NCI-H2196 treated with DMSO at 0.1 percent for 48 hours (cell line): ENCODE data around the gene ELOVL6.
A peak's percentile ranks its signal among the peaks of the same experiment; 100 is the strongest.

Experiments
- DNase-seq: peaks from one replicate; lab custom pipeline; 2025; ENCODE audit not compliant: unreplicated experiment; lab: John Stamatoyannopoulos, UW

ELOVL6 gene

DNA sequence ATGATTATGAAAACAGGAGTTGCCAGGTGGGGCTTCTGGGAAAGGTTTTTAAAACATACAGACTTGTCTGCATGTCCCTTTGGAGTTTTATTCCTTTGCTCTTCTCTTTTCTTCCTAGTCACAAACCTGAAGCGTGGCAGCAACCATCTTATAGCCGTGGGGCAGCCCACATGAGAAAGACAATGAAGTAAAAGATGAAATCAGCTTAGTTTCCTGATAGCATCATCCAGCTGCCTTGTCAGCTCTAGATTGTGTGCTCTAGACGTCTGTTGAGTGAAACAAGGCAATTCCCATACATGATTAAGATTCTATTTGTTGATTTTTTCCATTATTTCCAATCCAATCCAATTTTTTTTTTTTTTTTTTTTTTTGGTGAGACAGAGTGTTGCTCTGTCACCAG, 68.9 kb downstream of the ELOVL6 start:
- no peak for DNase-seq

DNA sequence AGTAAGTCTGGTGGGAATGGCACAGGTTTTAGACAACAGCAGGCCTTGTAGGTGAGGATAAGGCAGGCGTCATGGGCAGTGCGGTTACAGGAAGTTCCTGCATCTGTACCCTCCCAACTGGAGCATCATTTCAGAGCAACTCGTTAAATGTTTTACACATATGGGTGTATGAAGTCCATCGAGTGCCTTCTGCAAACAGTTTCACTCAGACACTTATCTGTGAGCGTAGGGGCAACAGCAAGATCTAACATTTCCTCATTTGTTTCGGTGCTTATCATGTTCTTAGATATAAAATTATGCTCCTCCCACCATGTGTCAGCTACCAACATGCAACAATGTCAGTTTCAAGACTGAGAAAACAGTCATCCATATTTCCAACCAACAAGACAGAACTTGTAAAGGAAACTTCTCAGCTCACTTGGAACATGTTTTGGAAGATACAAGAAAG, 69.9 kb downstream of the ELOVL6 start:
- DNase-seq, result no peak

DNA sequence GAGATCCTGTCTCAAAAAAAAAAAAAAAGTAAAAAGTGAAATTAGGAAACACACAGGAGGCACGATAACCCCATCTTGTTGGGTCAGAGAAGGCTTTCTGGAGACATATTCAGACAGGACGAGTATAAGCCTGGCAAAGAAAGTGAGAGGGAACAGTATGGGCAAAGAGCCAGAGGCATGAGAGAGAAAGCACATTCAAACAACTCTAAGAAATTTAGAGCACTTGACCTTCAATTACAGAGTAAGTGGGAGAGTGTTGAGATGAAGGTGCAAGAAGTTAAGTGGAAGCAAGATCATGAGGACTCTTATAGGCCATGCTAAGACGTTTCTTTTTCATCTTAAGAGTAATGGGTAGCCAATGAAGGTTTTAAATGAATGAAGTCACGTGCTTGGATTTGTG, 70.4 kb downstream of the ELOVL6 start:
- no peak for DNase-seq

DNA sequence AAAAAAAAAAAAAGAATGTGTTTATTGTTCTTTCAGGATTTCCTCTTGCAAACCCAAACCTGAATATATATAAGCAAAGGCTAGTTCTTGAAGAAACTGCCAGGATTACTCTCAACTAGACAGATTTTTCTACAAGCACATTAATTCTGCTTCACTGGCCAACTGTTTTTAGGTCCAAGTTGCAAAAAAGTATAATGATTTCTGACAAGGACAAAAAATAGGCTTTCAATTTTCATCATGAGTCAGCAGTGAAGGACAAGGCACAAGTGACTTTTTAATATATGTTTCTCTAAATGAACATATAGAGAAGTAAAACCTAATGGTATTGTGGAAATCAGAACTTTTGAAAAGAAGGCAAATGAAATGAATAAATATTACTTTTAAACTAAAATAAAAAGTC, 73.7 kb downstream of the ELOVL6 start:
- DNase-seq, result no peak

DNA sequence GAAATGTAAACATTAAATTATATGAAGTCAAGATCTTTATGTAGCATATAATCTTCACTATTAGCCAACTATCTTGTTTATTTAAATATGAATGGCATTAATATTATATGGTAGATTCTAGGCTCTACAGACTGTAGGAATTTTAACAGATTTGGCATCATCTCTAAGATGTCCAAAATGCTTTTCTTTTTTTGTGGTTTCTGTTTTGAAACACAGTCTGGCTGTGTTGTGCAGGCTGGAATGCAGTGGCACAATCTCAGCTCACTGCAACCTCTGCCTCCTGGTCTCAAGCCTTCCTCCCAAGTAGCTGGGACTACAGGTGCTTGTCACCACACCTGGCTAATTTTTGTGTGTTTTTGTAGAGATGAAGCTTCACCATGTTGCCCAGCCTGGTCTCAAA, 76.2 kb downstream of the ELOVL6 start:
- no peak for DNase-seq

DNA sequence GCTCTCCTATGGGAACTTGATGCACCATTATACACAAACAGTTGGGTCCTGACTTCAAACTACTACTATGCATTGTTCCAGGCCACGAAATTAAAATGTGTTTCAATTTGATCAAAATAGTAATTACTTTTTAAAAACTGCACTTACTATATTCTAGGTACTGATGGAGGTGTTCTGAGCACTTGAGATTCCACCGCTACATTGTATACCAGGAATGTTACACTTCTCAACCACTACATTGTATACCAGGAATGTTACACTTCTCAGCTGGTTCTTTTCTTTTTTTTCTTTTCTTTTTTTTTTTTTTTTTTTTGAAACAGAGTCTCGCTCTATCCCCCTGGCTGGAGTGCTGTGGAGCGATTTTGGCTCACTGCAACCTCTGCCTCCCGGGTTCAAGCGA, 77.9 kb downstream of the ELOVL6 start:
- no peak for DNase-seq

DNA sequence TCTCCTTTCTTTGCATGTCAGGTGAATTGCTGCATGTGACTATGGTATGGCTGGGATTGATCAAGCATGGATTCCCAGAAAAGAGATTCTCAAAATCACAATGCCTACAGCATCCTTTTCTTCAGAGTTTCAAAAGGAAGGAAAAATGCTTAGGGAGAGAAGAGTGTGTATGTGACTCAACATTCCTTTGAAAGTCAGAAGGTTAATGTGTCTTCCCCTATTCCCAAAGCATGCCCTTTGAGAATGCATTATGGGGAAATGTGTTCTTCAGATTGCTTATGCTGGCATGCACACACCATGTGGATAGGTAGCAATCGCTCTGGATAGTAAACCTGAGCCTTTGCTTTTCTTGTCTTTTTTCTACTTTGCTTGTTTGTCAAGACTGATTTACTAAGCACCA, 78.5 kb downstream of the ELOVL6 start:
- DNase-seq, result no peak

DNA sequence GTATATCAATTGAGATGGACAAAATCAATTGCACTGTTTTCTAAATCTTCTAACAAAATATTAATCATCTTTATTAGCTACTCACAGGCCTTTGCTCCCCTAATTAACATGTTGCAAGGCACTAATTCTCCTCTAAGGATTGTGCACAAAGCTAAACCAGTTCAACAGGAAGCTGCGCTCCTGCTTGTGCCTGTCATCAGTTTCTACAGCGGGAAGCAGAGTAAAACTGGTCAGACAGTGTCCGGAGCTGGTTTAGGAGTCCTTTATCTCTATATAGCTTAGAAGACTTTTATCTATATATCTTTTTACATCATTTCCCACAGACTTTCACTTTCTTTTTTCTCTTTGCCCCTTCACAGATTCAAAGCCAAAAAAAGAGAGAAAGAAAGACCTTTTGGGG, 79.1 kb downstream of the ELOVL6 start:
- DNase-seq, result no peak

DNA sequence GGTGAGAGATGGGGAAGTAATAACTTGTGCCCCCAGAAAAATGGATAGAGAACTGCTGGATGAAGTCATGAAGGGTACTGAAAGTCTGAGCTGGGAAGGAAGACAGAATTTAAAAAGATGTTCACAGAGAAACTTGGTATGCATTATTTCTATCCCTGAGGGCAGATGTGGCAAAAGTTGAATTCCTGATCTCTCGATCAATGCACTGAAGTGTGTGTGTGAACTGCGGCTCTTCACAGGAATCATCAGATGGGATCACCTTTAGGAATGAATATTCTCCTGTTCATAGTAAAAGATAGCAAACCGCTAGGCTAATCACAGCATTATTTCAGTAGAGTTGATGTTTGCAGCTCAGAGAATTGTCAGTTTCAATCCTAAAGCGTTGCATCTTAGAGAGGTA, 86.4 kb downstream of the ELOVL6 start:
- DNase-seq, result no peak

DNA sequence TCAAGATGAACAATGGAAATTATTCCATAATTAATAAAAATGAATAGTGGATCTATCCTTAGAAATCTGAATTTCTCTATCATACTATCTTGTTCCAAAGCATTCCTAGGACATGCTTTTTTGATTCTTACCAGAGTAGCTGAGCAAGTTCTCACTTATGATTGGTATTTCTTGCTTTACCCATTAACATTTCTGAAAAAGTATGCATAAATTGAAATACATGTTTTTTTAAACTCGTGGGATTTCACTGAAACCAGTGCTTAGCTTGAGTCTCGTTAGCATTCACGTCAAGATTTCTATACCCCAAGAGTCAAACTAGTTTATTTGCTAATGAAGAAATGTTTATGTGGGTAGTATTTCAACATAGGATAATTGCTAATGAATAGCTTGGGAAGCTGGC, 89.0 kb downstream of the ELOVL6 start:
- DNase-seq, result no peak

DNA sequence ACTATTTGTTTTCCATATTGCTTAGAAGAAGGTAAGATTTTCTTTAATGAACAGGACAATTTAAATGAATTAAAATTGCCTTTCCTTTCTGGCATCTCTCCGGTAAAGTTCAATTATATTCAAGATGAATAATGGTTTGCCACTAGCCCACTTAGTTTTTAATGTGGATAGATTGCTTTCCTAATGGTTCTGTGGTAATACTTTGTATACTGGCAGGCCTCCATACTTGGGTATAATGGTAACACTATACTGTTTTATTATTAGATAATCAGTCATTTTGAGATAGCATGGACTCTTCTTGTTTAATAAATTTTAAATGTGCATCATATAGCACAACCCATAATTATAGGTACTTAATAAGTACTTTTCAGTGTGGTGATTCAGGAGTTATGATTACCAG, 89.5 kb downstream of the ELOVL6 start:
- DNase-seq, result no peak

DNA sequence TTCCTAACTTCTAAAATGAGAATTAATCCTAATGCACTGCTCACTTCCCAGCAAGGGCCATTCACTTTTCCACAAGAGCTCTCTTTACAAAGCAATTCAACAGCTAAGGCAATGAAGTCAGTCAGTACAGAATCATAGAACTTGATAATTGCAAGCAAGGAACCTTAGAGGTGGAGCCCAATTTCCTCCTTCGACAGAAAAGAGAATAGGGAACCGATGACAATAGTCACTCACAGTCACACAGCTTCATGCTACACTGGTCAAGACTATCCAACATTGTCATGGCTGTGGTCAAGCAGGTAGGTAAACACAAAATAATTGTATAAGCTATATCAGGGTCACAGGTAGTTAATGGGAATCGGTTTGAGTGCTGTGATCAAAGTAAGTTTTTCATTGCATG, 90.0 kb downstream of the ELOVL6 start:
- DNase-seq, result no peak

DNA sequence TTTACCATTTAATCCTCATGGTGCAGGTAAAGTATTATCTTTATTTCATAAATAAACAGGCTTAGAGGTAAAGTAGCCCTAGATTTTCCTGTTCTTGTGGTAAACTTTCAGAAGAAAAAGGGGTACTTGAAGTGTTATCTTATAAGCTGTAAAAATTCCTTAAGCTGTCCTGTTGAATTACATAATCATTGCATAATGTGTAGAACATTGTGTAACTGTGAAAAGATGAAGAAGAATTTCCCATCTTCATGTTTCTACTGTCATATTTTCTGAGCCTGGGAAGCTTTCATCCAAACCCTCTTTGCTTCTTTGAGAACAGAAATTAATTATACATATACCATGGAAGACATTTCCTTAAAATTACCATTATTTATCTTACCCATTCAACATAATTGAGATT, 90.5 kb downstream of the ELOVL6 start:
- DNase-seq, result no peak

DNA sequence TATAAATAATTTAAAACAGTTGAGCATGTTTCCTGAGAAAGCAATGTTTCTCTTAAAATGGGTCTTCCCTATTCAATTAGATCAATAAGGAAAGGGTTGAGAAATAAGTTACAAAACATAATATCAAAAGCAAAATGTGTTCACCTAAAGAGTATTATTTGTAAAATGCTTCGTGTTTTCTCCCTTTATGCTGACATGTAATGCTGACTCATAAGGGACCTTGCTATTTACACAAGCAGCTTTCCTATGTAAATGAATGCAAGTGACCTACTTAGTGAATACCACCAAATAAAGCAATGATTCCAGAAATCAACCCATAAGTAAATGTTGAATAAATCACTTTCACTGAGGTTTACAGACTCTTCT, 91.5 kb downstream of the ELOVL6 start:
- no peak for DNase-seq

DNA sequence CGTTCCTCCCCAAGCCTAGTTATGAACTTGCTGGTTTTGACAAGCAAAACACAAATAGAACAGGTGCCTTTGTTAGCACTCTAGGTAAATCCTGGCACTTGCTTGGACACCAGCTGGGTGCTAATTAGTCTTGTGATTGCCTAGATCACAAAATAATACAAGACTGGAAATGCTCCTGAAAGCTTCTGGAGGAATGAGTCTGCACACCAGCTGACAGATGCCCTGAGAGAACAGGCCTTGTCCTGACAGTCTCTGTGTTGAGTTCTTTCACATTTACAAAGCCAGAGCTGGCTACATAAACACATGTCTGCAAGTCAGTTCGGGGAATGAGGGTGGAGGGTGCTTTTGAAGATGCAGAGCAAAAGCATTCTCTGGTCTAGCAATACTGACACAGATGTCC, 93.8 kb downstream of the ELOVL6 start:
- no peak for DNase-seq

DNA sequence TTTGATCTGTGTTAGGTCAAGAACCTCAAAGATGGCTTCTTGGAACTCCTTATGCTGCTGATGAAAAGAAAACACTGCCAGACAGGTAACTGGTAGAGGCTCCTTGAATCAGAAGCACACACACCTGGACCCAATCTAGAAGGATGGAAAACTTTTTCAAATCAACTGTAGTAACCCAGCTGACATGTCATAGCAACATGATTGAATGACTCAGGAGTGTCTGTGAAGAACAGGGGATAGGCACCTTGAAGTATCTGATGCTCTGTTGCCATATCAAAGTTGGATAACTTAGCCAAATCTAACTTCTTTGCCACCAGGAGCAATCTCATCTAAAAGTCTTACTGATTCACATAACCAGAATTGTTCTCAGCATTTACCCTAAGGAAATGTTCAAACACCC, 98.8 kb downstream of the ELOVL6 start:
- DNase-seq, result no peak

DNA sequence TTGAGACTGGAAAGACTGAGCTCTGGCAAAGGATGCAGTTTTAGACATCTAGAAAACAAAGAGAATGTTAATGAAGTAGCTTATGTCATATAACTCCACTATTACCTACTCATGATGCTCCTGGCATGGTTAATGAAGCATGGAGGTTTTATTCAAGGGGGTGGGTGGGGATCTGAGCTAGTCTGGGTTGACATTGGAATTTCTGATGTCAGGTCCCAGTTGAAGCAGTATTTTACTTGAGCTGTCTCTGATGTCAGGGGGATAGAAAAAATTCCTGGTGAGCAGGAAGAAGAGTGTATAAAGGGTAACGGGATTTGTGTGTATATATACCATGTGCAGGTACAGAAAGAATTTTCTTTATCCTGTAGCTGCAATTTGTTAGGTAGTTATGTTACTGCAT, 102.0 kb downstream of the ELOVL6 start:
- DNase-seq, result no peak

DNA sequence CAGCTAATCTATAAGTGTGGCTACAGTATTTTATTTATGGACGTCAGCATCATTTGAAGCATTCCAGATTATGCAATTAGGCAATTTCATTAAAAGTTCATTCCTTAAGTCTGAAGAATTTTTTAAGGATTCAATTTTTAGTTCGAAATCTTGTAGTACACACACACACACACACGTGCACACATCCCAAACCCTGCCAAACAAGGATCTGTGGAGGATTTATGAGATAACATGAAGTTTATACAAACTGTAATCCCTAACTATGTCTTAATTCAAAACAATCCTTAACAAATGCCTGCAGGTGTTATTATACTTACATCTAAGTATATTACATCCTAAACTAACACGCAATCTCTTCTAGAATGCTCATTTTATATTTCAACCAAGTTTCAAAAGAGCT, 105.8 kb downstream of the ELOVL6 start:
- DNase-seq, result no peak

DNA sequence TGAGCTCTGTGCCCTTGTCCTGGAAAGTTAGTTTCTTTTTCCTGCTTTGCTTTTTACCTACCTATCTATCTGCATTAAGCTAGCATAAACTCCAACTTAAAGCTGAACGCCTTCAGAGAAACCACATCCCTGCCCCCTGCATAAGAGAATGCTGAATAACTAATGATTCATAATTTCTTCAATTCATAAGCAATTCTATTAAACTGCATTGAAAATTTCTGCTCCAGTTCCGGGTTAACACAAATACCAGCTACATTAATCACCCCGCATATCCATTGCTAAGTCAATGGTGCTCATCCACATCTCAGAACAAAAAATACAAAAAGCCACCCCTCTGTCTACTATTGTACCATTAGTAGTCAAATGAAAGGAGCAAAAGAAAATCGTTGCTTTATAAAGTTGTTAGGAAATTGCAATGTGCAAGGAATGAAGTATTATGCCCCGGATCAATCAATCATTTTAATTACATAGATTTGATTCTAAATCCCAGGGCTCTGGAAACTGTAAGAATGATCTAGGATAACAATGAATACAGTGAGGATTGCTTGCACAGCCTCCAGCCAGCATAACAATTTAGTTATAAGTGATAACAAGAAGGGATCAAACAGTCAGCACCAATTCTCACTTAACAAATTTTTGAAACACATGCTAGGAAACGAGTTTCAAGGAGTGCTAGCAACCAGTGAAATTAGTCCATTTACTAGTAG, 106.8 kb downstream of the ELOVL6 start:
- DNase-seq, result no peak

DNA sequence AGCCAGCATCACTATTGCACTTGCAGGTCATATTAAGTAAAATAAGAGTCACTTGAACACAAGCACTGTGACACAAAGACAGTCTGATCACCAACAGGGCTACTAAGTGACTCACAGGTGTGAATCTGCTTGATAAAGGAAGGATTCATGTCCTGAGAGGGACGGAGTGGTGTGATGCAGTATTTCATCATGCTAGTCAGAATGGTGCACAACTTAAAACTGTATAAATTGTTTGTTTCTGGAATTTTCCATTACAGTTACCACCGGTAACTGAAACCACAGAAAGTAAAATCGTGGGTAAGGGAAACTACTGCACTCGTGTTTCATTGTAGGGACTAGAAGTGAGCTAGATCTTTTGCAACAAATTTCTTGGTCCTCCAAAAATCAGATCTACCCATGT, 109.7 kb downstream of the ELOVL6 start:
- no peak for DNase-seq

DNA sequence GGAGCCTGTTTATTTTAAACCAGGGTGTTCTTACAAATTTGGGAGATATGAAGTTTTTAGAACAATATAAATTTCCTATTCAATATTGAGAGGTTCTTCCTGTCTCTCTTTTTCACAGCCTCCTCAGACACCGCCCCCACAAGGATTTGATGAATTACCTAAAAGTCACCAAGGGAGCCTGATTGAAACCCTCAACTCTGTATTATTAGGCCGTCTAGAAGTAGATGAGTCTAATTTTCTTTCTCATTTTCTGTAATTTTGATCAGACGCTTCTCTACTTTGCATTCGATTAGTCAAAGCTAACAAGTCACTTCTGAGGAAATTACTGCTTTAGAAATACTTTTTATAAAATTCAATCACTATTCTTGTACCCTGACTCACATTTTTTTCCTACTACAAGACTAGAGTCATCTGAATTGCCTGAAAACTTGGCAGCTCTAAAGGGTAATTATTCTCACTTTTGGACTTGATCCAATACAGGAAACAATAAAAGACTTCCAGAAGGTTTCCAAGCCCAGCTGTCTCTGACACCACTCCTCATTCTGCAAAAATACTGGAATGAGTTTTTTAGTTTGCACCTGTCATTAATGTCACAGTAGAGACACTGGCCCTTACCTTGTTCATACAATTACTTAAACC, 111.2 kb downstream of the ELOVL6 start:
- DNase-seq, result peak; percentile 51

DNA sequence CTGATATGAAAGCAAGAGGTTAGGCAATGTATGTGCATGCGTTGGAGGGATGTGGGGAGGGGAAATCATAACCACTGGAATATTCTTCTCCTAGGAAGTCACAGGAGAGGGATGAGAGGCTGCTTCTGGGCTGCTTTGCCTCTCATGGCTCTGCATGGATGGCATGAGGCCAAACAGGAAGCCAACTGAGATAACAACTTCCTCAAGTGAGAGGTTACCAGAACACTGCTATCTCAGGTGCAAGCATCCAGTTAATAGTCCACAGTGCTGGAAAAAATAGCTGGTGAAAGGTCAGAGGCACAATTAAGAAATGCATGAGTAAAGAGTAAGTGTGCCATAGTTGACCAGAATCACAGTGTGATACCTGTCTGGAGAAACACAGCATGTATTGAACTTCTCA, 113.3 kb downstream of the ELOVL6 start:
- peak; percentile 41 for DNase-seq

DNA sequence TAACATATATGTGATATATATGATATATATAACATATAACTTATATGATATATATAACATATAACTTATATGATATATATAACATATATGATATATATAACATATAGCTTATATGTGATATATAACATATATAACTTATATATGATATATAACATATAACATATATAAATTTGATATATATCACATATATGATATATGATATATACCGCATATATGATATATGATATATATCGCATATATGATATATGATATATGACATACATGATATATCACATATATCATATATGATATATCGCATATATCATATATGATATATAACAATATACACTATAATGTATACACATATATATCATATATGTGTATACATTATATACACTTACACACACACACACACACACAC, 114.3 kb downstream of the ELOVL6 start:
- no peak for DNase-seq
